HG02938 (cell line): ENCODE measurements around the gene PSMD8.

ENCODE experiments used
- ATAC-seq: cut with Tn5 transposase; IDR thresholded peaks from one replicate; pipeline ENCODE4 v1.9.1; 2021; ENCODE audit warnings: mild to moderate bottlenecking, moderate library complexity; ENCODE audit not compliant: unreplicated experiment

PSMD8 gene

GRCh38 chr19:38433268-38433733 lies 58.9 kb downstream of the PSMD8 start, which contains the start of gene RYR1:
Gene RYR1 (plus strand): TSS chr19:38433691. CDS start chr19:38433830, 139 bp downstream.
- no peak for ATAC-seq
